IMR-90 (cell line): ENCODE data around the gene BRD3. TPM values are rescaled to one million over a fixed set of nuclear protein-coding genes. Genes with fewer than 3 reads are reported as not detected.

ENCODE experiments used
- ATAC-seq: fragments of 200-7000 bp; cut with Tn5 transposase; 2 replicates; pipeline ENCODE4 v1.9.1; 2020; ENCODE audit warnings: low read depth, mild to moderate bottlenecking, moderate library complexity
- BruUV-seq: library from RNA; stranded (reverse); fragments of 400-500 nt; replicated peaks from 2 replicates; lab custom pipeline; 2021; lab: Mats Ljungman, UMichigan
- CTCF ChIA-PET: fragments of 300-600 bp; formaldehyde crosslinking; extraction: SDS; loops from one replicate; lab custom pipeline; 2021; ENCODE audit warnings: antibody characterized with exemption; lab: Yijun Ruan, JAX
- POLR2A ChIA-PET: fragments of 300-600 bp; sonication (Branson Sonifier 250); formaldehyde crosslinking; loops from one replicate; lab custom pipeline; 2022; ENCODE audit warnings: antibody characterized with exemption; ENCODE audit not compliant: unreplicated experiment; lab: Charles Lee
- DNase-seq: peaks from one replicate; pipeline ENCODE4 v3.0.0; 2013
- H2AFZ ChIP-seq: replicated peaks from 2 replicates; pipeline ENCODE3; 2013; ENCODE audit warnings: low read length, mild to moderate bottlenecking; ENCODE audit not compliant: poor library complexity
- H2AK5ac ChIP-seq: 2 replicates; pipeline ENCODE4 v1.6.1; 2013; ENCODE audit warnings: low read depth, low read length, inconsistent platforms
- H2AK9ac ChIP-seq: replicated peaks from 2 replicates; pipeline ENCODE3; 2013; ENCODE audit warnings: mild to moderate bottlenecking, low read depth, low read length, moderate library complexity; ENCODE audit not compliant: poor library complexity
- H2BK120ac ChIP-seq: 2 replicates; pipeline ENCODE4 v1.6.1; 2013; ENCODE audit warnings: low read depth, low read length, inconsistent platforms
- H2BK15ac ChIP-seq: 3 replicates; pipeline ENCODE4 v1.6.1; 2013; ENCODE audit warnings: low read depth, low read length, inconsistent platforms
- H2BK20ac ChIP-seq: 2 replicates; pipeline ENCODE4 v1.6.1; 2013; ENCODE audit warnings: low read depth, mild to moderate bottlenecking, inconsistent platforms, low read length, moderate library complexity
- H2BK5ac ChIP-seq: 2 replicates; pipeline ENCODE4 v1.6.1; 2013; ENCODE audit warnings: mild to moderate bottlenecking, low read depth, low read length, inconsistent platforms; ENCODE audit not compliant: poor library complexity, severe bottlenecking
- H3K14ac ChIP-seq: replicated peaks from 2 replicates; pipeline ENCODE4 v1.6.1; 2013; ENCODE audit warnings: low read depth, low read length, inconsistent platforms
- H3K18ac ChIP-seq: 2 replicates; pipeline ENCODE4 v1.6.1; 2013; ENCODE audit warnings: low read depth, low read length, control low read depth
- H3K23ac ChIP-seq: 2 replicates; pipeline ENCODE4 v1.6.1; 2013; ENCODE audit warnings: low read depth, low read length, inconsistent platforms
- H3K27ac ChIP-seq: 2 replicates; pipeline ENCODE4 v1.5.1; 2013; ENCODE audit warnings: mild to moderate bottlenecking, control low read depth, low read length; ENCODE audit not compliant: insufficient read depth
- H3K27me3 ChIP-seq: 2 replicates; pipeline ENCODE4 v1.6.1; 2013; ENCODE audit warnings: low read length; ENCODE audit not compliant: control insufficient read depth, insufficient read depth
- H3K36me3 ChIP-seq: 2 replicates; pipeline ENCODE4 v1.6.1; 2013; ENCODE audit warnings: low read length, mixed read lengths; ENCODE audit not compliant: control insufficient read depth, insufficient read depth
- H3K4ac ChIP-seq: 2 replicates; pipeline ENCODE4 v1.6.1; 2013; ENCODE audit warnings: low read depth, low read length, inconsistent platforms
- H3K4me1 ChIP-seq: 2 replicates; pipeline ENCODE4 v1.6.1; 2013; ENCODE audit warnings: low read length, mixed read lengths; ENCODE audit not compliant: control insufficient read depth, insufficient read depth
- H3K4me2 ChIP-seq: 2 replicates; pipeline ENCODE4 v1.6.1; 2013; ENCODE audit warnings: low read depth, mild to moderate bottlenecking, control low read depth, low read length, moderate library complexity
- H3K4me3 ChIP-seq: 2 replicates; pipeline ENCODE4 v1.5.1; 2013; ENCODE audit warnings: low read depth, mild to moderate bottlenecking, control low read depth, low read length, moderate library complexity; ENCODE audit not compliant: insufficient read depth
- H3K56ac ChIP-seq: 2 replicates; pipeline ENCODE4 v1.6.1; 2013; ENCODE audit warnings: low read length, inconsistent platforms; ENCODE audit not compliant: insufficient read depth; ENCODE audit errors: extremely low read depth
- H3K79me1 ChIP-seq, 2 experiments: 2 replicates each; pipeline ENCODE4 v1.6.1; 2013; ENCODE audit warnings: low read length in 2 of 2, inconsistent platforms in 1 of 2, low read depth in 1 of 2
- H3K9ac ChIP-seq: 2 replicates; pipeline ENCODE4 v1.6.1; 2013; ENCODE audit warnings: low read depth, low read length, control low read depth
- H3K9me1 ChIP-seq: 2 replicates; pipeline ENCODE4 v1.6.1; 2013; ENCODE audit warnings: low read length, inconsistent platforms; ENCODE audit not compliant: insufficient read depth
- H3K9me3 ChIP-seq: 2 replicates; pipeline ENCODE4 v1.6.1; 2013; ENCODE audit warnings: low read length; ENCODE audit not compliant: control insufficient read depth, insufficient read depth
- H4K20me1 ChIP-seq: 2 replicates; pipeline ENCODE4 v1.6.1; 2013; ENCODE audit warnings: low read length, inconsistent platforms; ENCODE audit not compliant: insufficient read depth
- H4K5ac ChIP-seq: 2 replicates; pipeline ENCODE4 v1.6.1; 2013; ENCODE audit warnings: mild to moderate bottlenecking, low read depth, low read length, control low read depth
- H4K8ac ChIP-seq, 2 experiments: 2 replicates each; pipeline ENCODE4 v1.6.1; 2013; ENCODE audit warnings: low read depth in 2 of 2, low read length in 2 of 2, control low read depth in 1 of 2, inconsistent platforms in 1 of 2
- H4K91ac ChIP-seq: 2 replicates; pipeline ENCODE4 v1.6.1; 2013; ENCODE audit warnings: low read depth, low read length, inconsistent platforms; ENCODE audit not compliant: insufficient read depth
- BHLHE40 ChIP-seq: fragments of 150-350 bp; IDR thresholded peaks from 2 replicates; pipeline ENCODE4 v1.6.1; 2016; ENCODE audit warnings: mild to moderate bottlenecking, low read depth, low read length
- CEBPB ChIP-seq: IDR thresholded peaks from 2 replicates; pipeline ENCODE4 v1.6.1; 2012; ENCODE audit warnings: low read depth, low read length, improper control_type of control experiment
- CHD1 ChIP-seq: IDR thresholded peaks from 2 replicates; pipeline ENCODE4 v1.6.1; 2012; ENCODE audit warnings: low read depth, low read length, improper control_type of control experiment
- ELK1 ChIP-seq: fragments of 150-350 bp; IDR thresholded peaks from 2 replicates; pipeline ENCODE4 v1.6.1; 2016; ENCODE audit warnings: low read depth, mild to moderate bottlenecking, low read length, moderate library complexity, borderline replicate concordance
- FOS ChIP-seq: fragments of 150-350 bp; IDR thresholded peaks from 2 replicates; pipeline ENCODE4 v1.6.1; 2016; ENCODE audit warnings: low read depth, low read length
- MAFK ChIP-seq: IDR thresholded peaks from 2 replicates; pipeline ENCODE4 v1.6.1; 2012; ENCODE audit warnings: low read depth, low read length, improper control_type of control experiment
- MAZ ChIP-seq: IDR thresholded peaks from 2 replicates; pipeline ENCODE4 v1.6.1; 2012; ENCODE audit warnings: low read depth, mild to moderate bottlenecking, low read length, improper control_type of control experiment, moderate library complexity, borderline replicate concordance
- MXI1 ChIP-seq: IDR thresholded peaks from 2 replicates; pipeline ENCODE4 v1.6.1; 2012; ENCODE audit warnings: low read depth, mild to moderate bottlenecking, low read length, moderate library complexity, borderline replicate concordance
- NFE2L2 ChIP-seq: fragments of 150-350 bp; IDR thresholded peaks from 2 replicates; pipeline ENCODE4 v1.6.1; 2016; ENCODE audit warnings: low read depth, mild to moderate bottlenecking, low read length
- POLR2A ChIP-seq: IDR thresholded peaks from 2 replicates; pipeline ENCODE4 v1.6.1; 2012; ENCODE audit warnings: mild to moderate bottlenecking, low read depth, low read length
- RAD21 ChIP-seq: IDR thresholded peaks from 2 replicates; pipeline ENCODE4 v1.6.1; 2012; ENCODE audit warnings: low read length, improper control_type of control experiment
- RCOR1 ChIP-seq: IDR thresholded peaks from 2 replicates; pipeline ENCODE4 v1.6.1; 2012; ENCODE audit warnings: mild to moderate bottlenecking, low read length, improper control_type of control experiment; ENCODE audit not compliant: insufficient replicate concordance
- RFX5 ChIP-seq: IDR thresholded peaks from 2 replicates; pipeline ENCODE4 v1.8.0; 2012; ENCODE audit warnings: low read depth, mild to moderate bottlenecking, low read length, moderate library complexity
- SMC3 ChIP-seq: fragments of 150-350 bp; IDR thresholded peaks from 2 replicates; pipeline ENCODE4 v1.6.1; 2016; ENCODE audit warnings: low read depth, mild to moderate bottlenecking, antibody characterized with exemption, low read length, moderate library complexity
- WGBS, 2 experiments: methylation state at CpG; one replicate each; pipeline versions ENCODE4 v1.1.5 to v1.1.7; 2013; ENCODE audit warnings: missing lambda C conversion rate in 2 of 2; ENCODE audit not compliant: insufficient read length in 1 of 2; ENCODE audit errors: extremely low coverage in 2 of 2; 5-methylcytosine and 5-hydroxymethylcytosine counted together
- dilution Hi-C: fragments of 300-500 bp; cut with HindIII; formaldehyde crosslinking; loops from one replicate; pipeline ENCODE4 v1.14.3; 2018; ENCODE audit warnings: low sequenced_read_pairs; ENCODE audit not compliant: unreplicated experiment
- in situ Hi-C: fragments of 300-500 bp; cut with MboI; formaldehyde crosslinking; loops from 3 replicates; pipeline ENCODE4 v1.14.3; 2019; ENCODE audit warnings: low sequenced_read_pairs, inconsistent platforms, mixed read lengths
- intact Hi-C: fragments of 100-400 bp; cut with micrococcal nuclease; formaldehyde crosslinking; loops from 2 replicates; pipeline ENCODE4 v1.10.0; 2022
- polyA plus RNA-seq, 3 experiments: library from polyadenylated mRNA; depleted of rRNA; stranded (reverse); fragments of >200 nt; gene quantifications; 2 replicates each; pipeline ENCODE4 v1.2.3, GENCODE V29; 2012; ENCODE audit warnings: low replicate concordance in 1 of 3
- total RNA-seq: library from RNA; depleted of rRNA; stranded (reverse); fragments of >200 nt; gene quantifications from 2 replicates; pipeline ENCODE4 v1.2.3, GENCODE V29; 2012
- TF ChIP-seq, protein P1 (sequence below): fragments of 150-350 bp; IDR thresholded peaks from 2 replicates; pipeline ENCODE4 v1.6.1; 2017; ENCODE audit warnings: mild to moderate bottlenecking, antibody characterized with exemption, low read length, low read depth
- TF ChIP-seq, protein P2 (sequence below): conservative IDR thresholded peaks from 2 replicates; pipeline ENCODE4 v1.5.1; 2012; ENCODE audit warnings: mild to moderate bottlenecking, low read depth, low read length, improper control_type of control experiment

Gene BRD3
- total and polyA plus RNA-seq, 2 of the 4 experiments (the other 2 are of a cell fraction), result 2.2 to 7.1 TPM

- dilution Hi-C loops (no loop called here), intact Hi-C loops (no loop called here), in situ Hi-C loops (no loop called here)
- H3K56ac ChIP-seq, result no peak overlapping the region
- TF ChIP-seq CEBPB (no peak), BHLHE40 (no peak), MXI1 (no peak), NFE2L2 (no peak), POLR2A (no peak), ELK1 (no peak), CHD1 (no peak), RAD21 (no peak), MAZ (no peak), FOS (no peak), SMC3 (no peak), MAFK (no peak), RCOR1 (no peak), RFX5 (no peak)
- TF ChIP-seq, protein P1, sequence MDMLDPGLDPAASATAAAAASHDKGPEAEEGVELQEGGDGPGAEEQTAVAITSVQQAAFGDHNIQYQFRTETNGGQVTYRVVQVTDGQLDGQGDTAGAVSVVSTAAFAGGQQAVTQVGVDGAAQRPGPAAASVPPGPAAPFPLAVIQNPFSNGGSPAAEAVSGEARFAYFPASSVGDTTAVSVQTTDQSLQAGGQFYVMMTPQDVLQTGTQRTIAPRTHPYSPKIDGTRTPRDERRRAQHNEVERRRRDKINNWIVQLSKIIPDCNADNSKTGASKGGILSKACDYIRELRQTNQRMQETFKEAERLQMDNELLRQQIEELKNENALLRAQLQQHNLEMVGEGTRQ, result no peak
- TF ChIP-seq, protein P2, sequence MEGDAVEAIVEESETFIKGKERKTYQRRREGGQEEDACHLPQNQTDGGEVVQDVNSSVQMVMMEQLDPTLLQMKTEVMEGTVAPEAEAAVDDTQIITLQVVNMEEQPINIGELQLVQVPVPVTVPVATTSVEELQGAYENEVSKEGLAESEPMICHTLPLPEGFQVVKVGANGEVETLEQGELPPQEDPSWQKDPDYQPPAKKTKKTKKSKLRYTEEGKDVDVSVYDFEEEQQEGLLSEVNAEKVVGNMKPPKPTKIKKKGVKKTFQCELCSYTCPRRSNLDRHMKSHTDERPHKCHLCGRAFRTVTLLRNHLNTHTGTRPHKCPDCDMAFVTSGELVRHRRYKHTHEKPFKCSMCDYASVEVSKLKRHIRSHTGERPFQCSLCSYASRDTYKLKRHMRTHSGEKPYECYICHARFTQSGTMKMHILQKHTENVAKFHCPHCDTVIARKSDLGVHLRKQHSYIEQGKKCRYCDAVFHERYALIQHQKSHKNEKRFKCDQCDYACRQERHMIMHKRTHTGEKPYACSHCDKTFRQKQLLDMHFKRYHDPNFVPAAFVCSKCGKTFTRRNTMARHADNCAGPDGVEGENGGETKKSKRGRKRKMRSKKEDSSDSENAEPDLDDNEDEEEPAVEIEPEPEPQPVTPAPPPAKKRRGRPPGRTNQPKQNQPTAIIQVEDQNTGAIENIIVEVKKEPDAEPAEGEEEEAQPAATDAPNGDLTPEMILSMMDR, result no peak
- ChIA-PET CTCF (no interaction called here), POLR2A (no interaction called here)
- no peak overlapping the region for H3K27ac ChIP-seq
- H3K27me3 ChIP-seq, result no peaks in the 10 kb centered on the region
- H2AFZ ChIP-seq, result no peak overlapping the region
- H3K4me1 ChIP-seq, result peaks cover 3% of the 10 kb centered on the region; the same call in 1 of the 2 replicates
- H3K18ac ChIP-seq, result no peak overlapping the region
- H3K9me3 ChIP-seq, result no peaks in the 10 kb centered on the region
- H2AK5ac ChIP-seq, result no peak overlapping the region
- H2BK15ac ChIP-seq, result no peak overlapping the region
- H2BK20ac ChIP-seq, result no peak overlapping the region
- peaks cover 38% of the 10 kb centered on the region for H3K36me3 ChIP-seq
- H3K4ac ChIP-seq, result no peak overlapping the region
- no peaks in the 10 kb centered on the region for H4K20me1 ChIP-seq
- no peak overlapping the region for H3K4me2 ChIP-seq
- no peak for ATAC-seq
- peaks cover 2% of the 10 kb centered on the region; the same call in 1 of the 2 replicates for H3K9me1 ChIP-seq
- H3K9ac ChIP-seq, result no peak overlapping the region
- no peak overlapping the region for H3K23ac ChIP-seq
- H4K91ac ChIP-seq, result no peak overlapping the region
- no peak overlapping the region for H4K5ac ChIP-seq
- BruUV-seq, result no TSS peak
- no peak overlapping the region for H2BK5ac ChIP-seq
- H2BK120ac ChIP-seq, result no peak overlapping the region
- H3K4me3 ChIP-seq, result no peak overlapping the region
- no peak overlapping the region for H4K8ac ChIP-seq
- no peak overlapping the region for H2AK9ac ChIP-seq
- WGBS, 2 experiments, result 89% methylated on average over 13 of the region's 22 CpGs; no CpG with 5 or more reads in 1 of the 2 experiments
- H3K79me1 ChIP-seq, result peaks cover 0 to 19% of the 10 kb centered on the region in 2 experiments
- no peak for DNase-seq
- no peak overlapping the region for H3K14ac ChIP-seq
Measured at GRCh38 chr9:134028575-134029247, 39.1 kb downstream of the BRD3 start.
